ENCODE results near the gene ERGIC1.

ERGIC1 gene

GRCh38 chr5:172999974-173000373 is 165.9 kb downstream of the ERGIC1 start:
- TF ChIP-seq, protein P1, sequence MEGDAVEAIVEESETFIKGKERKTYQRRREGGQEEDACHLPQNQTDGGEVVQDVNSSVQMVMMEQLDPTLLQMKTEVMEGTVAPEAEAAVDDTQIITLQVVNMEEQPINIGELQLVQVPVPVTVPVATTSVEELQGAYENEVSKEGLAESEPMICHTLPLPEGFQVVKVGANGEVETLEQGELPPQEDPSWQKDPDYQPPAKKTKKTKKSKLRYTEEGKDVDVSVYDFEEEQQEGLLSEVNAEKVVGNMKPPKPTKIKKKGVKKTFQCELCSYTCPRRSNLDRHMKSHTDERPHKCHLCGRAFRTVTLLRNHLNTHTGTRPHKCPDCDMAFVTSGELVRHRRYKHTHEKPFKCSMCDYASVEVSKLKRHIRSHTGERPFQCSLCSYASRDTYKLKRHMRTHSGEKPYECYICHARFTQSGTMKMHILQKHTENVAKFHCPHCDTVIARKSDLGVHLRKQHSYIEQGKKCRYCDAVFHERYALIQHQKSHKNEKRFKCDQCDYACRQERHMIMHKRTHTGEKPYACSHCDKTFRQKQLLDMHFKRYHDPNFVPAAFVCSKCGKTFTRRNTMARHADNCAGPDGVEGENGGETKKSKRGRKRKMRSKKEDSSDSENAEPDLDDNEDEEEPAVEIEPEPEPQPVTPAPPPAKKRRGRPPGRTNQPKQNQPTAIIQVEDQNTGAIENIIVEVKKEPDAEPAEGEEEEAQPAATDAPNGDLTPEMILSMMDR (IDR thresholded peaks at IDR 0.05), result no peak

- TF ChIP-seq, protein P1 (IDR thresholded peaks at IDR 0.05), result no peak
Observed at GRCh38 chr5:173001229-173001841, 167.3 kb downstream of the ERGIC1 start.
